Measurements from ENCODE around the gene PRUNE2.

DNA sequence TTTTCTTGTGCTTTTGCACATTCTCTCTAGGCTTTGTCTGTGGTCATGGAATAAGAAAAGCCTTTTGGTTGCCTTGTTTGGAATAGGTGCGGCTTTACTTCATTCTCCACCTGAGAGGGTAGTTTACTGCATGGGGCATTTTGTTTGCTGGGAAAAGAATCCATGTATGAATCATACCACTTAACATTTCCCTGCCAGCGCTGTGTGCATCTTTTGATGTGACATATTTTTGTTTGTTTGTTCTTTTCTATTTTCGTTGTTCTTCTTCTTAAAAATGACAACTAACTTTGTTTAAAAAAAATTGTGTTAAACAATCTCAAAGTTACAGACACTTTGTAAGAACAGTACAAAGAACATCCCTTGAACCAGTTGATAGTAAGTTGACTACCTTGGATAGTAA is 333.8 kb downstream of the PRUNE2 start:
- TF ChIP-seq, protein P1, sequence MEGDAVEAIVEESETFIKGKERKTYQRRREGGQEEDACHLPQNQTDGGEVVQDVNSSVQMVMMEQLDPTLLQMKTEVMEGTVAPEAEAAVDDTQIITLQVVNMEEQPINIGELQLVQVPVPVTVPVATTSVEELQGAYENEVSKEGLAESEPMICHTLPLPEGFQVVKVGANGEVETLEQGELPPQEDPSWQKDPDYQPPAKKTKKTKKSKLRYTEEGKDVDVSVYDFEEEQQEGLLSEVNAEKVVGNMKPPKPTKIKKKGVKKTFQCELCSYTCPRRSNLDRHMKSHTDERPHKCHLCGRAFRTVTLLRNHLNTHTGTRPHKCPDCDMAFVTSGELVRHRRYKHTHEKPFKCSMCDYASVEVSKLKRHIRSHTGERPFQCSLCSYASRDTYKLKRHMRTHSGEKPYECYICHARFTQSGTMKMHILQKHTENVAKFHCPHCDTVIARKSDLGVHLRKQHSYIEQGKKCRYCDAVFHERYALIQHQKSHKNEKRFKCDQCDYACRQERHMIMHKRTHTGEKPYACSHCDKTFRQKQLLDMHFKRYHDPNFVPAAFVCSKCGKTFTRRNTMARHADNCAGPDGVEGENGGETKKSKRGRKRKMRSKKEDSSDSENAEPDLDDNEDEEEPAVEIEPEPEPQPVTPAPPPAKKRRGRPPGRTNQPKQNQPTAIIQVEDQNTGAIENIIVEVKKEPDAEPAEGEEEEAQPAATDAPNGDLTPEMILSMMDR (IDR thresholded peaks at IDR 0.05), result no peak
- no peak for TF ChIP-seq POLR2A (IDR thresholded peaks at IDR 0.05)

All from Peyer's patch (tissue), 4 donors.